Measurements from ENCODE around the gene CADM2.
"Not testable (repeated sequence)": the region's sequence is repeated elsewhere in the genome, so short reads cannot be mapped to it uniquely, and the experiment has no call there.

Gene CADM2

DNA sequence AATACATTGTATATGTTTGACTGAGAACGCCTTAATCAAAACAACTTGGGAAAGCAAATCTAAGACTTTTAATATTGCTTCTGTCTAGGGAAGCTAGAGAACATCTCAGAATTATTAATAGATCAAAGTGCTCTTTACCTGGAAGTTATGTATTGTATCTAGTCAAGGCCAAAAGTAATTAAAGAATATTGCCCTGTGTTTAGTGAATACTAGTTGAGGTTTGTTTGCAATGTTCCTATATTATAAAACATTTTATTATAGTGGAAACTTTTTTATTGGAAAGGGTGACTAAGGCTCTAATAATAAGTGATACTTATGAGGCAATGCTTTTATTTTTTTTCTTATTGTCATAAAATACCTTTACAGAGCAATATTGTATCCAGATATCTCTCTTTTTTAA is 118.2 kb downstream of the CADM2 start:
- DNase-seq (ENCODE audit: low read depth), result no peak

DNA sequence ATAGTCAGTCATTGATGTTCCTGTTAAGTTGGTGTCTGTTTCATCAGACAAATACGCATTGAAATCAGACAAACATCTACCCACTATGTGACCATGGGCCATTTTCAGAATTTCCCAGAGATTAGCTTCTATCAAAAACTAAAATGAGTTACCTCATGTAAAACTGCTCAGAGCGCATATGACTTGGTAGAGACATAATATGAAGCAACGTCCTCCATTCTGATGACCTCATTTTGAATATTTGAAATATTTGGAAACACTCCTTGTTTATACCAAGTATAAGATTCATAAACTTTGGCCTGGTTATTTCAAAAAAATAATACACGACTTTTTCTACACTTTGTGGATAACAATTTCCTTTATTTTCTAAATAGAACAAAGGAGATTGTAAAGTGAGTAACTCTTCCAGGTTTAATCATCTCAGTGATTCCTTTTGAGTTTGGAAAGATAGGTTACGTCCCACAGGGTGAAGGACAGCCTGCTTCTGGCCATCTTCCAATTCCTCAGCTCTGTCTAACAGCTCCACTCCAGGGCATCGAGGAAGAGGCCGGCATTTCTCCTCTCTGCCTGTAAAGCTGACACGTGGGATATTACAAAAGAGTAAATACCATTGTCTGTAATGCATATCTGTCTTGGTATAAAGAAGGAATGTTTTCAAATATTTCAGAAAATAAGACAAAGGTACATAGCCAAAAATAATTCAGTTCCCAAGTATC is 122.6 kb downstream of the CADM2 start:
- DNase-seq (ENCODE audit: low read depth), result no peak

DNA sequence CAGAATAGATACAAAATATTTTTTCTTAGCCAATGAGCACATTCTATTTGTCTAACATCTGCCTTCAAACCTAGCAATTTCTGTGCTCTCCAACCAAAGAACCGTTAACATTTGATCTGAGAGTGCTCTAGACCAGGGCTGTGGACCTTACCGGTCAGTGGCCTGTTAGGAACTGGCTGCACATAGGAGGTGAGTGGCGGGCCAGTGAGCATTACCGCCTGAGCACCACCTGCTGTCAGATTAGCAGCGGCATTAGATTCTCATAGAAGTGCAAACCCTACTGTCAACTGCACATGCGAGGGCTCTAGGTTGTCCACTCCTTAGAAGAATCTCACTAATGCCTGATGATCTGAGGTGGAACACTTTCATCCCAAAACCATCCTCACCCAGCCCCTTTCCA is 131.7 kb downstream of the CADM2 start:
- no peak for DNase-seq (ENCODE audit: low read depth)

DNA sequence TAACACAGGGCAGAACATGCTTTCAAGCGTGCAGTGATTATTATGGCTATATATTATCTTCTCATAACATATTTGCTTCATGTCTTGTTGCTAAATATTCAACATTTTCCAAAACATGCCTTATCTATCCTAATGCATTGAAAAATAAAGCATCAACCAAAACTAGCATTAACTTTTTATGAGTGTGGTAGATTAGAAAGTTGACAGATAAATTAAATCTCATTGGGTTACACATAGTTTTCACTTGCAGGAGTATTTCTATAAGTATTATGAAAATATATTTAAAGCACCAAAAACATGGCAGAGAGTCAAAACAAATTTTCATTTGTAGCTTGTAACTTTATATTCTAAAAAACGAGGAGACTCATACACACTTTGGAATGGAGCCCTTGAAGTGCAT is 141.5 kb downstream of the CADM2 start:
- no peak for DNase-seq (ENCODE audit: low read depth)

DNA sequence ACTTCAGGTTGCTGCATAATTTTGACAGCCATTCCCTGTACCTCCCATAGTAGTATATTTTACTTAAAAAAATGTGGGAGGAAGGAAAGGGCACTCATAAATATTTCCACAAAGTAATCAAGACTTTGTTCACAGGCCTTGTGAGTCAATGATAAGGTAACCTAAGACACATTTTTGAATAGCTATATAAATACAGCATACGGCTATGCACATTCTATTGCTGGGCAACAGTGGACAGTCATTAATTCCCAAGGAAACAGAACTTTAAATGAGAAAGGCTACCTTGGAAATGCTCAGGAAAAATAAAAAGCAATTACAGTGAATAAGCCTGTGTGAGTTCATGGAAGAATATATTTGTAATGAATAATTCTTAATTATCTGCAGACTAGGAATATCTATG is 144.0 kb downstream of the CADM2 start:
- no peak for DNase-seq (ENCODE audit: low read depth)

DNA sequence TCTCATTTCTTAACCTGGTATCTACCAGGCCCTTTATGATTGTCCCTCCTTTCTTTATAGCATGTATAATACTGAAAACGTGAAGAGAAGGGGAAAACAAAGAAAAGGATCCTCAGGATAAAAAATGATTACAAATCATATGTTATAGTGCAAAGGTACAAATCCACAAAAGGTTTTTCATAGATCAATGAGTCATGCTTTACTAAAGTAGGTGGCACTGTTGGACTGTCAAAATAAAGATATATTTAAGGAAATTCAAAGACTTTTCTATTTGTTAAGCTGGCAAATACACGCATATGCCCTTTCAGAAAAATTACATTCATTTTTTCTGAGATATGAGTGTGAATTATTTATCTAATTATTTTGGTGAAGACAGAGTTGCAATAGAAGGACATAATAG is 151.6 kb downstream of the CADM2 start:
- DNase-seq (ENCODE audit: low read depth), result no peak

DNA sequence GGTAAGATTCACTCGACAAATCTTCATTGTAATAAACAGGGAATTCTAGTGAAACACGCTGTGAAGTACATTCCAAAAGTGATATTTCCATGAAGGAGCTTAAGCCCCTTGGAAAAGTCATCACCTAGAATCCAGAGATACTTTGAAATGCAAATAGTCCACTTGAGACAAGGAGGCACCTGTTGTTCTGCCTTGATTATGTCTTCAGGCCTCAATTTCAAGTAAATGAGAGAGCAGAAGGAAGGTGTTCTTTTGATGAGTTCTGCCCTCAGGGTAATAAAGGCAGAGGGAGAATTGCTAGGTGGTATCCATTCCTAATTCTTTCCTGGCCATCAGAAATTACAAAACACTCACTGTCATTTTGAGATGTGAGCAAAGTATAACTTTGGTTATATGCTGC is 162.1 kb downstream of the CADM2 start:
- DNase-seq (ENCODE audit: low read depth), result no peak

DNA sequence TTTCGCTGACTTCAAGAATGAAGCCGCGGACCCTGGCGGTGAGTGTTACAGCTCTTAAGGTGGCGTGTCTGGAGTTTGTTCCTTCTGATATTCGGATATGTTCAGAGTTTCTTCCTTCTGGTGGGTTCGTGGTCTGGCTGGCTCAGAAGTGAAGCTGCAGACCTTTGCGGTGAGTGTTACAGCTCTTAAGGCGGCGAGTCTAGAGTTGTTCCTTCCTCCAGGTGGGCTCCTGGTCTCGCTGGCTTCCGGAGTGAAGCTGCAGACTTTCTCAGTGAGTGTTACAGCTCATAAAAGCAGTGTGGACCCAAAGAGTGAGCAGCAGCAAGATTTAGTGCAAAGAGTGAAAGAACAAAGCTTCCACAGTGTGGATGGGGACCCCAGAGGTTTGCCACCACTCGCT is 174.1 kb downstream of the CADM2 start:
- not testable (repeated sequence) for DNase-seq (ENCODE audit: low read depth)

DNA sequence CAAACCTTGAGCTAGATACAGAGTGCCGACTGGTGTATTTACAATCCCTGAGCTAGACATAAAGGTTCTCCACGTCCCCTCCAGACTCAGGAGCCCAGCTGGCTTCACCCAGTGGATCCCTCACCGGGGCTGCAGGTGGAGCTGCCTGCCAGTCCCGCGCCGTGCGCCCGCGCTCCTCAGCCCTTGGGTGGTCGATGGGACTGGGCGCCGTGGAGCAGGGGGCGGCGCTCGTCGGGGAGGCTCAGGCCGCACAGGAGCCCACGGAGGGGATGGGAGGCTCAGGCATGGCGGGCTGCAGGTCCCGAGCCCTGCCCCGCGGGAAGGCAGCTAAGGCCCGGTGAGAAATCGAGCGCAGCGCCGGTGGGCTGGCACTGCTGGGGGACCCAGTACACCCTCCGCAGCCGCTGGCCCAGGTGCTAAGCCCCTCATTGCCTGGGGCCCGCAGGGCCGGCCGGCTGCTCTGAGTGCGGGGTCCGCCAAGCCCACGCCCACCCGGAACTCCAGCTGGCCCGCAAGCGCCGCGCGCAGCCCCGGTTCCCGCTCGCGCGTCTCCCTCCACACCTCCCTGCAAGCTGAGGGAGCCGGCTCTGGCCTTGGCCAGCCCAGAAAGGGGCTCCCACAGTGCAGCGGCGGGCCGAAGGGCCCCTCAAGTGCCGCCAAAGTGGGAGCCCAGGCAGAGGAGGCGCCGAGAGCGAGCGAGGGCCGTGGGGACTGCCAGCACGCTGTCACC is 175.1 kb downstream of the CADM2 start:
- DNase-seq (ENCODE audit: low read depth), result not testable (repeated sequence)

DNA sequence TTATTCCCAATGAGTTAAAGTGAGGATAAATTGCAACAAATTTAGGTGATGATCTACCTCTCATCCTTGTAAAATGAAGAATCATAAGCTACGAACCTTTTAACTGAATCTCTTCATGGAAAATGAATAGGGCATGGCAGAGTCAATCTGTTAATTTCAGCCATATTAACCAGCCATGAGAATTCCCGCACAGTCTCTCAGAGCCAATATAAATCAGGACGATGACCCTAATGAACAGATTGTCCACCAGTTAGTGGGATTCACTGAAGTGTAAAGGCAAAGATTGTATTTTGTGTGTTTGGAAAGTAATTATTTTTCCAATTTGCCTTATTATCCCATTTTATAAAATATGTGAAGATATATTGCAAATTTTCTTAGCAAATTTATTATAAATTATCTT is 183.8 kb downstream of the CADM2 start:
- no peak for DNase-seq (ENCODE audit: low read depth)

DNA sequence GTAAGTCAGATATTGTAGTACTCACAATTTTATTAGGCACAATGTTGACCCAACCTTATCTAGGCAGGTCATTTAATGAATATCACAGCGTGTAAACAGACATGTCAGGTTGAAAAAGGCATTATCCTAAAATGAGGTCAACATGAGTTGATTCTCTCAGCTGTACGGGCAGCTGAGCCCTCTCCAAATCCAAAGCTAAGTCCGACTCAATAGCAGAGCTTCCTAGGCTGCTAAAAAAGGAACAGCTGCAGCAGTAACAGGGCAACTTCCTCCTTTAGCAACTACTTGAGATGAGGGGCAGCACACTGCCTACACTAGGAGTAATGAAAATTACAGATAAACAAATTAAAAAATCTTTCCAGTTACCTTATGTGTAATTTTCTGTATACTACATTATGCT is 189.2 kb downstream of the CADM2 start:
- no peak for DNase-seq (ENCODE audit: low read depth)

DNA sequence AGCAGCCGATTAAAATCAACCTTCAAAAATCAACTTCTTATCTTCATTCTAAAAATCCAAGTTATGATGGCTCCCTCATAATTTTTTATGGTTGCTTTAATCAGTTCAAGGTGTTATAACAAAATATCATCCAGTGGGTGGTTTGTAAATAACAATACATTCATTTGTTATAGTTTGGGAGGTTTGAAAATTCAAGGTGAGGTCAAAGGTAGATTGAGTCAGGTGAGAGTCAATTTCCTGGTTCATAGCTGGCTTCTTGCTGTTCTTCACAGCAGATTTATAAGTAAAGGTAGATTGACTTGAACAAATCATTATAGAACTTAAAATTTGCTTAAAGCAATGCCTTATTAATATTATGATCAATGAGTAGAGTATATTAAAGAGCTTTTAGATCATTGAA is 192.8 kb downstream of the CADM2 start:
- no peak for DNase-seq (ENCODE audit: low read depth)

DNA sequence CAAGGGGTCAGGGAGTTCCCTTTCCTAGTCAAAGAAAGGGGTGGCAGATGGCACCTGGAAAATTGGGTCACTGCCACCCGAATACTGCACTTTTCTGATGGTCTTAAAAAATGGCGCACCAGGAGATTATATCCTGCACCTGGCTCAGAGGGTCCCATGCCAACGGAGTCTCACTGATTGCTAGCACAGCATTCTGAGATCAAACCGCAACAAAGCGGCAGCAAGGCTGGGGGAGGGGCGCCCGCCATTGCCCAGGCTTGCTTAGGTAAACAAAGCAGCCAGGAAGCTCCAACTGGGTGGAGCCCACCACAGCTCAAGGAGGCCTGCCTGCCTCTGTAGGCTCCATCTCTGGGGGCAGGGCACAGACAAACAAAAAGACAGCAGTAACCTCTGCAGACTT is 194.5 kb downstream of the CADM2 start:
- DNase-seq (ENCODE audit: low read depth), result not testable (repeated sequence)

DNA sequence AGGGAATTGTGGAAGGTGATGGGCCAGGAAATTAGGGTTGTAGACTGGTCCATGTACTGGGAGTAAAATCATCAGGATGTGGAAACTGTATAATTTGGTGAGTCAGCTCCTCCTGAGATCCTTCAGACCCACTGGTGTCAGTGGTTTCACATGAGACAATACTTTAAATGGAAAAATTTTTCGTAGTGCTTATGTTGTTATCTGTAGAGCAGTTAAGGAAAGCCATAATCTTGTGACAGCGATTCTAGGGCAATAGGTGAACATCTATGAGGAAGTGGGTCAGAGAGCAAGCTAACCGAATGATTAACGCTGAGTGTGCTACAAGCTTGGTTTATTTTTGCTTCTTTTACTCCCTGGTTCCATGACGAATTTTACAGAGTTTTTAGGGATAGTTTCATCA is 200.6 kb downstream of the CADM2 start:
- no peak for DNase-seq (ENCODE audit: low read depth)

DNA sequence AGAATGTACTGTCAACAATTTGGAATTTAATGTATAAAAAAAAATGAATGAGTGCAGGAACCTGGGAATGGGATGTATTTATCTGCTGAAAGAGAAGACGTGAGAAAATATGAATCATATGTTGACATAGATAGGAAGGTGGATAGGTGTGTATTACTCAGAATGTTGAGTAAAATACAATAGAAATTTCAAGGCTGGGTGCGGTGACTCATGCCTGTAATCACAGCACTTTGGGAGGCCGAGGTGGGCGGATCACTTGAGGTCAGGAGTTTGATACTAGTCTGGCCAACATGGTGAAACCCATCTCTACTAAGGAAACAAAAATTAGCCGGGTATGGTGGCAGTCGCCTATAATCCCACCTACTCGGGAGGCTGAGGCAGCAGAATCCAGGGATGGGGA is 202.8 kb downstream of the CADM2 start:
- DNase-seq (ENCODE audit: low read depth), result no peak

DNA sequence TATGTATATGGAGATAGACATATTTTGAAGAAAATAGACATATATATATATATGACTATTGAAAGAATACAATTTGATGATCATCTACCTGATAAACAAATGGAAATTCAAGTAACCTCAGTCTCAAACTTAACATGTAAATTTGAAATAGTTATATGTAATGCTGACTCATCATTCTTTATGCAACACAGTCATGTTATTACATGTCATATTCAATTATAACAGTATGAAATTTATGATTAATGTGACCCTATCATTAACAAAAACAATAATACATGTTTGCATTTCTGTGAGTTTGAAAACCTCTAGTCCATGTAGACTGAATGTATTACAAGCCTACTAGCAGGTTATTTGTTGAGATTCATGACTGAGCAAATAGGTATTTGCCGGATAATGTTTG is 204.1 kb downstream of the CADM2 start:
- no peak for DNase-seq (ENCODE audit: low read depth)

DNA sequence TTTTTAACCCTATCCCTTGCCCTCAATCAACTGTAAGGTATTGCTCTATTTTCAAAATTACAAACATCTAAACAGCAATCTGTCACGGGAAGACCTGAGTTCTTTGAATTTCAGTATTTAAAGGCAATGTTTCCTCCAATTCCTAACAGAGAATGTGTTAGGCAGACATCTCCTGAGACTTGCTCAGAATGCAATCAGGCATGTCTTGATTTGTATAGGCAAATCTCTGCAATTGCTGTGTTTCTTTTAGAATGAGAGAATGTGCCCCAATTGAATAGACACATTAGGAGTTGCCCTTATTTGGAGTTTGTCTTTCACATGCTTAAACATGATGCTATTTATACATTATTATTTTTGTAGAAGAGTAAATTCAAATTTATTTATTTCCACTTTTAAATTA is 205.6 kb downstream of the CADM2 start:
- DNase-seq (ENCODE audit: low read depth), result no peak

DNA sequence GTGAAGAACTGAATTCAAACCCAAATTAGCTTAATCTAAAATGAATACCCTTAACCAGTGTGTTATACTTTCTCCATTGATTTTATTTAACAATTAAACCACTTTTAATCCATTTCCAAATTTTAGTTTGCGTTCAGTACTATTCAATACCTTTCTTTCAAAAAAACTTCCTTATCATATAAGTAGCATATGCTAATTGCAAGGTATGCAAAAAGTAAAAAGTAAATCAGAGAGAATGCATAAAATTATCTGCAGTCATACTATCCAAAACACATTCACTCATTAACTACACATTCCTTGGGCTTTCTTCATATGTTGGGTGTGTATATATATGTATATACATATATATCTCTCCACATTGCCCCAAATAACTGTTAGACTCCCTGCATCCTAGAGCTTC is 208.8 kb downstream of the CADM2 start:
- no peak for DNase-seq (ENCODE audit: low read depth)

DNA sequence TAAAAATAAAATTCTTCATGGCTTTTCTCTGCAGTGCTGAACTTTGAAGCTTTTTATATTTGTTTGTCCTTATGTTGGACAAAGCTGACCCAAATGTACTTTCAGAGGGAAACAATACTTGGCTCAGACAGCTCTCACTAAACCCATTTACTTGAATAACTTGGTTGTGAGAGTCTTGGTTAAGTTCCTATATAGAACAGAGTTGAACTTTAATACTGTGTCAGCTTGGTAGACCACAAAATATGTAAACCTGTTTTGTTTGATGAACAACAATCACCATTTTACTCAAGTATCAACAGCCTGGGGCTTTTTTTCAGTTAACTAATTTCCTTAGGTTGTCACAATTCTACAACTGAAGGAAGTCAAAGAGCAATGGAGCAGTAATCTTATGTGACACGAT is 211.9 kb downstream of the CADM2 start:
- no peak for DNase-seq (ENCODE audit: low read depth)

DNA sequence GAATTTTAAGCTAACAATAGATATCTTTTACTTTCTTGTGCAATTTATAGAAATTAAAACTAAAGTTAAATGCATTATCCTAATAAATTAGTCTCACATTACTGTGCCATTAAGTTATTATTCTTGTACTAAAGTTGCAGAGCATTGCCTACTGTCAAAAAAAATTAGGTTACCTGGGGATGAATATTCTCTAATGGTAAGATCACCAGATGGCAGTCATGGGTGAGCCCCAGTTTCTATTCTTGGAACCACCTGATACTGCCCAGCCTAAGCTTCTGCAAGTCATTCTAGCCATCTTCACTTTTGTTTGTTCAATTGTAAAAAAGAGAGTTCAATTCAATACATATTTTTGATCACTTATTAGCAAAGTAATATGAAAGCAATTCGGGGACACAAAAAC is 213.2 kb downstream of the CADM2 start:
- DNase-seq (ENCODE audit: low read depth), result no peak

DNA sequence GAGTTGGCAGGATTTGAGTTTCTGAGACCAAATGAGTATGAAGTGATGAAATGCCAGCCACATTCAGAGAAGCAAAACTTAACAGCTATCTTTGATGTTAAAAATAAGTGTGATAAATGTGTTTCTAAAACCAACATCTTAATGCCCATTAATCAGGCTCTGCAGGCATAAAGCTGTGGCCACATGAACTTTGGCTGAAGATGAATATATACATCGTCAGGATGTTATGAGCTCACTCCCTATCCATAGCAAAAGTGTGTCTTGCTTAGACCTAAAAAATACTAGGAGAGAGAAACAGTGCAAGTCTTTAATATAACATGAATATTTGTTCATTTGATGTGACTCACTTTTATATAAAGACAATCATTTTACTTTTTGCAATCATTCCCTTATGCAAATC is 218.0 kb downstream of the CADM2 start:
- no peak for DNase-seq (ENCODE audit: low read depth)

DNA sequence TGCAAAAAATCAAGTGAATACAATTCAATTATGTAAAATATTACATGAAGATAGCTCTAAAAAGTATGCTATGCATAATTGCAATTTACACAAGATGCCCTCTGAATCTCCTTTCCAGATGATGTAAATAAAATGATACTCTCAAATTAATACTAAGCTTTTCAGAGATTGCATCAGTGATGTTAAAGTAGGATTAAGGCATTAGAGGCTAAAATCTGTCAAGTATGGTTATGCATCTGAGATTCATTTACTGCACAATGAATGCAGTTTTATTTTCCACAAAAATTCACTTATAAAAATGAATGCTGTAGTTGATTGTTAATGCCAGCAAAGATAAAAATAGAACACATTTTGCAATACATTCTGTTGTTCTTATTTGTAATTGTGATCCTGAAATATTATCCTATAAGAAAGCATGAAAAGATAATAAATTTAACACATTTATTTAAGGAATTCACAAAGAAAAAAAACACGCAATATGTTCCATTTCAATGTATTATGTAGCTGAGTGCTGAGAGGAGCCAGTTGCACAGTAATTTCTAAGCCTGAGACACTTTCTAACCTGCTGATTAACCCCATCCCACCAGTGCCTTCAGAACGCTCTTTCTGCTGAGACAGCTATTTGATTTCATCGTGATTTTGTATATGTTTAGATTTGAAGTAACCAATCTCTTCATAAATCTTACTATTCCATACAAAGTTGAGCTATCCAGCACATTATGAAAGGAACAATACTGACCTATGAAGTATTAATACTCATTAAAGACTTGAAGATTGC is 224.4 kb downstream of the CADM2 start:
- DNase-seq (ENCODE audit: low read depth), result no peak

DNA sequence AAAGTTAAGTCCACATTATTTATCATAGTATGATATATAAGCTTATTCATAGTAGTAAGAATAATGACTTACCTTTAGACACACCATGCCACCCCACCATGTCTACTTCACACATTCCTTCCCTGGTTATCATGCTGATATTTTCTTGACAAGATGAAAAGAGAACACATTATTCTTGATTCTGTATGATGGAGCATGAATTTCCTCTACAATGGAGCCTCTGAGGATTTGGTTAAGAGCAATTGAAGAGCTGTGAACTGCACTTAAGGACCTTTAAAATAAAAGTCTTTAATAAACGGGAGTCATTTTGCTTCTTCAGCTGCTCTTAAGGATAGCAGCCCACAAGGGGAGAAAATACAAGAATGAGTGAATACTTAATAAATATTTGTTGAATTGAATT is 226.7 kb downstream of the CADM2 start:
- DNase-seq (ENCODE audit: low read depth), result no peak
